ENCODE results near the gene SH3RF3. TPM values are rescaled to one million over a fixed set of nuclear protein-coding genes. Genes with fewer than 3 reads are reported as not detected.

SH3RF3 gene
- total and polyA plus RNA-seq, 2 of the 13 experiments (the other 11 are each of a cell fraction or from before 2014, with no cell fraction given), result 0.04 TPM; not detected in 1

- TF ChIP-seq, protein P1, sequence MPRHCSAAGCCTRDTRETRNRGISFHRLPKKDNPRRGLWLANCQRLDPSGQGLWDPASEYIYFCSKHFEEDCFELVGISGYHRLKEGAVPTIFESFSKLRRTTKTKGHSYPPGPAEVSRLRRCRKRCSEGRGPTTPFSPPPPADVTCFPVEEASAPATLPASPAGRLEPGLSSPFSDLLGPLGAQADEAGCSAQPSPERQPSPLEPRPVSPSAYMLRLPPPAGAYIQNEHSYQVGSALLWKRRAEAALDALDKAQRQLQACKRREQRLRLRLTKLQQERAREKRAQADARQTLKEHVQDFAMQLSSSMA (CRISPR knock-in tag; IDR thresholded peaks at IDR 0.05), result no peak
- TF ChIP-seq ZNF841 (CRISPR knock-in tag; IDR thresholded peaks at IDR 0.05; ENCODE audit: borderline replicate concordance), result no peak
- TF ChIP-seq NFE2L2 (IDR thresholded peaks at IDR 0.05; ENCODE audit: low read length), result no peak
- TF ChIP-seq RARG (CRISPR knock-in tag; IDR thresholded peaks at IDR 0.05; ENCODE audit: low read depth), result no peak
- no peak for TF ChIP-seq ZNF740 (CRISPR knock-in tag; IDR thresholded peaks at IDR 0.05)
- no peak for TF ChIP-seq JARID2 (CRISPR knock-in tag; IDR thresholded peaks at IDR 0.05; ENCODE audit: insufficient replicate concordance)
- no peak for TF ChIP-seq PCBP1 (IDR thresholded peaks at IDR 0.05; ENCODE audit: borderline replicate concordance, low read depth, low read length)
- TF ChIP-seq, protein P2, sequence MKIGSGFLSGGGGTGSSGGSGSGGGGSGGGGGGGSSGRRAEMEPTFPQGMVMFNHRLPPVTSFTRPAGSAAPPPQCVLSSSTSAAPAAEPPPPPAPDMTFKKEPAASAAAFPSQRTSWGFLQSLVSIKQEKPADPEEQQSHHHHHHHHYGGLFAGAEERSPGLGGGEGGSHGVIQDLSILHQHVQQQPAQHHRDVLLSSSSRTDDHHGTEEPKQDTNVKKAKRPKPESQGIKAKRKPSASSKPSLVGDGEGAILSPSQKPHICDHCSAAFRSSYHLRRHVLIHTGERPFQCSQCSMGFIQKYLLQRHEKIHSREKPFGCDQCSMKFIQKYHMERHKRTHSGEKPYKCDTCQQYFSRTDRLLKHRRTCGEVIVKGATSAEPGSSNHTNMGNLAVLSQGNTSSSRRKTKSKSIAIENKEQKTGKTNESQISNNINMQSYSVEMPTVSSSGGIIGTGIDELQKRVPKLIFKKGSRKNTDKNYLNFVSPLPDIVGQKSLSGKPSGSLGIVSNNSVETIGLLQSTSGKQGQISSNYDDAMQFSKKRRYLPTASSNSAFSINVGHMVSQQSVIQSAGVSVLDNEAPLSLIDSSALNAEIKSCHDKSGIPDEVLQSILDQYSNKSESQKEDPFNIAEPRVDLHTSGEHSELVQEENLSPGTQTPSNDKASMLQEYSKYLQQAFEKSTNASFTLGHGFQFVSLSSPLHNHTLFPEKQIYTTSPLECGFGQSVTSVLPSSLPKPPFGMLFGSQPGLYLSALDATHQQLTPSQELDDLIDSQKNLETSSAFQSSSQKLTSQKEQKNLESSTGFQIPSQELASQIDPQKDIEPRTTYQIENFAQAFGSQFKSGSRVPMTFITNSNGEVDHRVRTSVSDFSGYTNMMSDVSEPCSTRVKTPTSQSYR (CRISPR knock-in tag; IDR thresholded peaks at IDR 0.05; ENCODE audit: borderline replicate concordance), result no peak
- TF ChIP-seq ATF7-NPFF (CRISPR knock-in tag; IDR thresholded peaks at IDR 0.05; ENCODE audit: low read depth), result no peak
- no peak for TF ChIP-seq TBX3 (IDR thresholded peaks at IDR 0.05; ENCODE audit: borderline replicate concordance)
- TF ChIP-seq FOXK2 (IDR thresholded peaks at IDR 0.05), result no peak
- 0 out of 2 replicates have a peak, but pooled peaks have one; percentile 38 for TF ChIP-seq KDM2A (CRISPR knock-in tag; IDR thresholded peaks at IDR 0.05; ENCODE audit: borderline replicate concordance, low read depth)
- TF ChIP-seq ZNF878 (CRISPR knock-in tag; IDR thresholded peaks at IDR 0.05), result no peak
- TF ChIP-seq, protein P3, sequence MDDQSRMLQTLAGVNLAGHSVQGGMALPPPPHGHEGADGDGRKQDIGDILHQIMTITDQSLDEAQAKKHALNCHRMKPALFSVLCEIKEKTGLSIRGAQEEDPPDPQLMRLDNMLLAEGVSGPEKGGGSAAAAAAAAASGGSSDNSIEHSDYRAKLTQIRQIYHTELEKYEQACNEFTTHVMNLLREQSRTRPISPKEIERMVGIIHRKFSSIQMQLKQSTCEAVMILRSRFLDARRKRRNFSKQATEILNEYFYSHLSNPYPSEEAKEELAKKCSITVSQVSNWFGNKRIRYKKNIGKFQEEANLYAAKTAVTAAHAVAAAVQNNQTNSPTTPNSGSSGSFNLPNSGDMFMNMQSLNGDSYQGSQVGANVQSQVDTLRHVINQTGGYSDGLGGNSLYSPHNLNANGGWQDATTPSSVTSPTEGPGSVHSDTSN (CRISPR knock-in tag; IDR thresholded peaks at IDR 0.05; ENCODE audit: borderline replicate concordance), result no peak
- 0 out of 2 replicates have a peak, but pooled peaks have one; percentile 33 for TF ChIP-seq ELF3 (CRISPR knock-in tag; IDR thresholded peaks at IDR 0.05)
- no peak for TF ChIP-seq ARHGAP35 (CRISPR knock-in tag; IDR thresholded peaks at IDR 0.05; ENCODE audit: borderline replicate concordance)
- peak; percentile 64; the same call in 1 of the 2 replicates for TF ChIP-seq TFDP1 (CRISPR knock-in tag; IDR thresholded peaks at IDR 0.05; ENCODE audit: borderline replicate concordance)
- no peak for TF ChIP-seq RXRA (CRISPR knock-in tag; IDR thresholded peaks at IDR 0.05)
- TF ChIP-seq, protein P4, sequence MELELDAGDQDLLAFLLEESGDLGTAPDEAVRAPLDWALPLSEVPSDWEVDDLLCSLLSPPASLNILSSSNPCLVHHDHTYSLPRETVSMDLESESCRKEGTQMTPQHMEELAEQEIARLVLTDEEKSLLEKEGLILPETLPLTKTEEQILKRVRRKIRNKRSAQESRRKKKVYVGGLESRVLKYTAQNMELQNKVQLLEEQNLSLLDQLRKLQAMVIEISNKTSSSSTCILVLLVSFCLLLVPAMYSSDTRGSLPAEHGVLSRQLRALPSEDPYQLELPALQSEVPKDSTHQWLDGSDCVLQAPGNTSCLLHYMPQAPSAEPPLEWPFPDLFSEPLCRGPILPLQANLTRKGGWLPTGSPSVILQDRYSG (CRISPR knock-in tag; IDR thresholded peaks at IDR 0.05), result no peak
- TF ChIP-seq ZFP37 (CRISPR knock-in tag; IDR thresholded peaks at IDR 0.05; ENCODE audit: borderline replicate concordance), result peak; percentile 62; the same call in 1 of the 2 replicates
- no peak for TF ChIP-seq ZNF30 (CRISPR knock-in tag; IDR thresholded peaks at IDR 0.05)
- no peak for TF ChIP-seq SNAPC2 (CRISPR knock-in tag; IDR thresholded peaks at IDR 0.05)
Observed at GRCh38 chr2:109529532-109530449, 400.8 kb downstream of the SH3RF3 start (continued).
